ENCODE results near the gene CD37. TPM values are rescaled to one million over a fixed set of nuclear protein-coding genes. Genes with fewer than 3 reads are reported as not detected.
"Not testable (repeated sequence)": the region's sequence is repeated elsewhere in the genome, so short reads cannot be mapped to it uniquely, and the experiment has no call there.

CD37 gene
- total RNA-seq, 1 donor from 2014 or later, result not detected

DNA sequence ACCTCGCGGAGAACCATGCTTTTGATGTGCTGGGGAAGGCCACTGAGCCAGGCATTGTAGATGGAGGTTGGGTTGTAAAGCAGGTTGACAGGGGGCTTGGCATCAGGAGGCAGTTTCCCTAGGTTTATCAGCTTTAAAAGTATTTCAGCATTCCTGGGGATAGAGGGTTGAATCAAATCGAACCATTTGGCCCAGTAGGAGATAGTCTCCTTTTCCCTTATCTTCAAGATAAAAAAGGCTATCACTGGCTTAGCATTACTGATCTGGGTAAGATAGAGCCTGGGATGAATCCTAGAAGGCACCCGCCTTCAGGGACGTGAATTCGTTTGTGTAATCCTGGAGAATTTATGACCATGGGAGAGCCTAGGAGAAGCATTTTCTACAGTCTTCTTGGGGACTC, 40.8 kb upstream of the CD37 start:
- H3K4me3 Mint-ChIP-seq (ENCODE audit: unreplicated experiment), result no peak overlapping the region
- H3K4me1 Mint-ChIP-seq (ENCODE audit: low read depth, unreplicated experiment), result no peaks in the 10 kb centered on the region
- TF ChIP-seq, protein P1, sequence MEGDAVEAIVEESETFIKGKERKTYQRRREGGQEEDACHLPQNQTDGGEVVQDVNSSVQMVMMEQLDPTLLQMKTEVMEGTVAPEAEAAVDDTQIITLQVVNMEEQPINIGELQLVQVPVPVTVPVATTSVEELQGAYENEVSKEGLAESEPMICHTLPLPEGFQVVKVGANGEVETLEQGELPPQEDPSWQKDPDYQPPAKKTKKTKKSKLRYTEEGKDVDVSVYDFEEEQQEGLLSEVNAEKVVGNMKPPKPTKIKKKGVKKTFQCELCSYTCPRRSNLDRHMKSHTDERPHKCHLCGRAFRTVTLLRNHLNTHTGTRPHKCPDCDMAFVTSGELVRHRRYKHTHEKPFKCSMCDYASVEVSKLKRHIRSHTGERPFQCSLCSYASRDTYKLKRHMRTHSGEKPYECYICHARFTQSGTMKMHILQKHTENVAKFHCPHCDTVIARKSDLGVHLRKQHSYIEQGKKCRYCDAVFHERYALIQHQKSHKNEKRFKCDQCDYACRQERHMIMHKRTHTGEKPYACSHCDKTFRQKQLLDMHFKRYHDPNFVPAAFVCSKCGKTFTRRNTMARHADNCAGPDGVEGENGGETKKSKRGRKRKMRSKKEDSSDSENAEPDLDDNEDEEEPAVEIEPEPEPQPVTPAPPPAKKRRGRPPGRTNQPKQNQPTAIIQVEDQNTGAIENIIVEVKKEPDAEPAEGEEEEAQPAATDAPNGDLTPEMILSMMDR (IDR thresholded peaks at IDR 0.05; ENCODE audit: partially characterized antibody, unreplicated experiment), result no peak
- no peak for DNase-seq
- no peak overlapping the region for H3K27ac Mint-ChIP-seq (ENCODE audit: unreplicated experiment)
- no peaks in the 10 kb centered on the region for H3K27me3 Mint-ChIP-seq (ENCODE audit: unreplicated experiment)
- H3K36me3 Mint-ChIP-seq (ENCODE audit: unreplicated experiment), result no peaks in the 10 kb centered on the region
- no peaks in the 10 kb centered on the region for H3K9me3 Mint-ChIP-seq (ENCODE audit: unreplicated experiment)

DNA sequence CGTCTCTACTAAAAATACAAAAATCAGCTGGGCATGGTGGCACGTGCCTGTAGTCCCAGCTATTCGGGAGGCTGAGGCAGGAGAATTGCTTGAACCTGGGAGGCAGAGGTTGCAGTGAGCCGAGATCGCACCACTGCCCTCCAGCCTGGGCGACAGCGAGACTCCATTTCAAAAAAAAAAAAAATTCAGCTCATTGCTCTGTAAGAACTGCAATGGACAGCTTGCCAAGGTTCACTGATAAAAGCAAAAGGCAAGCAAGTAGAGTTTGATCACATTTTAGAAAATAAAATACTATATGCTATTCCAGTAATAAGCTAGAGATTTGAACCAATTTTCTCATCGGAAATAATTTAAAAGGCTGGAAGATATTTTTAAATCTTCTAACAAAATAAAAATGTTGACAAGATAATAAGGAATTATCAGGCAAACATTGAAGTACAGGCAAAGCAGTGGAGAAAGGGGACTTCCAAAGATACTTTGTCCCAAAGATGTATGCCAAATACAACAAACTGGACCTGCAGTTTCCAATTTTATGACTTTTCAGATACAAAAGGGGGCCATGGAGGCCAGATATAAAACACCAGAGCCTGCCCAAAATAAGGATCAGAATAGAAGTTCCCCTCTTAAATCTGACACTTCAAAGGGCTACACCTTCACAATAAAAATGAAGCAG, 39.9 kb upstream of the CD37 start:
- Mint-ChIP-seq H3K4me3 (ENCODE audit: unreplicated experiment) (no peak overlapping the region), H3K4me1 (ENCODE audit: low read depth, unreplicated experiment) (peaks cover under 1% of the 10 kb centered on the region), H3K27me3 (ENCODE audit: unreplicated experiment) (no peaks in the 10 kb centered on the region), H3K9me3 (ENCODE audit: unreplicated experiment) (no peaks in the 10 kb centered on the region), H3K36me3 (ENCODE audit: unreplicated experiment) (no peaks in the 10 kb centered on the region), H3K27ac (ENCODE audit: unreplicated experiment) (no peak overlapping the region)
- TF ChIP-seq, protein P1 (IDR thresholded peaks at IDR 0.05; ENCODE audit: partially characterized antibody, unreplicated experiment), result no peak
- DNase-seq, result no peak

DNA sequence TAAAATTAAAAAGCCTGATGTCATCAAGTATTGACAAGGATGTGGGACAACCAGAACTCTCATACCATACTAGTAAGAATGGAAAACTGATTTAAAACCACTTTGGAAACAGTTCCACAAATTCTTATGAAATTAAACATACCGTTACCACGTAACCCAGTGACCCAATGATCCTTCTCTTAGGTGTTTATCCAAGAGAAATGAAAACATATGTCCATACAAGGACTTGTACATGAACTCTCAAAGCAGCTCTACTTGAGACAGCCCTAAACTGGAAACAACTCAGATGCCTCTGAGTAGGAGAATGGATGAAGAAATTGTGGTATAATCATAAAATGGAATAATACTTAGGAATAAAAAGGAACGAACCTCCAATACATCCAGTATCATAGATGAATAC, 37.8 kb upstream of the CD37 start:
- H3K4me3 Mint-ChIP-seq (ENCODE audit: unreplicated experiment), result no peak overlapping the region

DNA sequence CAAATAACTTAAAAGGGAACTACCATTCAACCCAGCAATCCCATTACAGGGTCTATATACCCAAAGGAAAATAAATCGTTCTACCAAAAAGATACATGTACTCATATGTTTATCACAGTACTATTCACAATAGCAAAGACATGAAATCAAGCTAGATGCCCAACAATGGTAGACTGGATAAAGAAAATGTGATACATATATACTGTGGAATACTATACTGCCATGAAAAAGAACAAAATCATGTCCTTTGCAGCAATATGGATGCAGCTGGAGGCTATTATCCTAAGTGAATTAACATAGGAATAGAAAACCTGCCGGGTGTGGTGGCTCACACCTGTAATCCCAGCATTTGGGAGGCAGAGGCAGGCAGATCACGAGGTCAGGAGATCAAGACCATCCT, 36.6 kb upstream of the CD37 start:
- not testable (repeated sequence) for DNase-seq; H3K36me3 Mint-ChIP-seq (ENCODE audit: unreplicated experiment)

More for the DNA sequence above, 37.8 kb upstream of the CD37 start:
- Mint-ChIP-seq H3K4me1 (ENCODE audit: low read depth, unreplicated experiment) (peaks cover 5% of the 10 kb centered on the region), H3K27ac (ENCODE audit: unreplicated experiment) (no peak overlapping the region), H3K36me3 (ENCODE audit: unreplicated experiment) (peaks cover under 1% of the 10 kb centered on the region), H3K9me3 (ENCODE audit: unreplicated experiment) (peaks cover 2% of the 10 kb centered on the region), H3K27me3 (ENCODE audit: unreplicated experiment) (no peaks in the 10 kb centered on the region)
- TF ChIP-seq, protein P1 (IDR thresholded peaks at IDR 0.05; ENCODE audit: partially characterized antibody, unreplicated experiment), result no peak
- DNase-seq, result no peak

DNA sequence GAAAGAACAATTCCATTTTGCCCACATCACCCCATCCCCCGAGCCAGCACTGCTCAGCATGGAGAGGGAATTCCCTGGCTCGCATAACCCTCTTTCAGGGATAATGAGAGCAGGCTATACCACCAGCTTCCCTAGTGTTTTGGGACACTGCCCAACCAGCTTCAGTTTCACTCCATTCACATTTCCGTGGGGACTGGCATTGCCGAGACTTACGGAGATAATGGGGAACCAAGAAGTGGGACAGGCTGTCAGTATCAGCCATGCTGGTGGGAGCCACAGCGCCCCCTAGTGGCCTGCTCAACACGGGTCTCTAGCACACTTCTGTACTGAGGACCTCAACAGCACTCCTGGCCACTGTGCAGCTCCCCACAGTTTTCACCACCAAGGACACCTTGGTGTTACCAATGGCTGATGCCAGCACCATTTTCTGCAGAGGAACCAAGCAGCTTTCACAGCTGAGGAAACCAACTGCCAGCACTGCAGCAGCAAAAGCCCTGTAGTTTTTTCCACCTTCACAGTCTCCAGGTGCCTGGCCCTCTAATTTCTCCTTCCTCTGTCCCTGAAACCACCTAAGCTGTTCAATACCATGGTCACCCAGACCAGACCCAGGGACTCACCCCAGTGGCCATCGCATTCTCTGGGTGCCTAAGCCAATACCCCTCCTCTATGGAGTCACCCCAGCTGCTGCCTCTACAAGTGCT, 33.9 kb upstream of the CD37 start:
- Mint-ChIP-seq H3K4me1 (ENCODE audit: low read depth, unreplicated experiment) (peaks cover 5% of the 10 kb centered on the region), H3K27me3 (ENCODE audit: unreplicated experiment) (no peaks in the 10 kb centered on the region), H3K36me3 (ENCODE audit: unreplicated experiment) (peaks cover 13% of the 10 kb centered on the region), H3K4me3 (ENCODE audit: unreplicated experiment) (no peak overlapping the region), H3K9me3 (ENCODE audit: unreplicated experiment) (peaks cover 6% of the 10 kb centered on the region), H3K27ac (ENCODE audit: unreplicated experiment) (peak overlapping the region; percentile 33)
- TF ChIP-seq, protein P1 (IDR thresholded peaks at IDR 0.05; ENCODE audit: partially characterized antibody, unreplicated experiment), result peak; percentile 97
- DNase-seq, result peak; percentile 93

More for the DNA sequence above, 36.6 kb upstream of the CD37 start:
- not testable (repeated sequence) for H3K27me3 Mint-ChIP-seq (ENCODE audit: unreplicated experiment); H3K9me3 Mint-ChIP-seq (ENCODE audit: unreplicated experiment); H3K4me1 Mint-ChIP-seq (ENCODE audit: low read depth, unreplicated experiment); H3K4me3 Mint-ChIP-seq (ENCODE audit: unreplicated experiment); H3K27ac Mint-ChIP-seq (ENCODE audit: unreplicated experiment)

Measured in glutamatergic neuron (in vitro differentiated cells).